A549 (cell line): ENCODE data around the gene COX19.

ENCODE experiments used
- BHLHE40 ChIP-seq: IDR thresholded peaks from 2 replicates; pipeline ENCODE4 v1.6.1; 2012; ENCODE audit warnings: low read depth, low read length, inconsistent platforms
- CEBPB ChIP-seq, 2 experiments: fragments of >200 bp in 1 of 2; sonication (Bioruptor Twin) in 1 of 2; formaldehyde crosslinking in 1 of 2; IDR thresholded peaks; 2 replicates each; pipeline ENCODE4 v1.6.1; 2012 to 2016
- CTCF ChIP-seq: fragments of >200 bp; sonication (Bioruptor Twin); formaldehyde crosslinking; IDR thresholded peaks from 3 replicates; pipeline ENCODE4 v1.5.1; 2016
- ELK1 ChIP-seq: fragments of 150-350 bp; IDR thresholded peaks from 2 replicates; pipeline ENCODE4 v1.6.1; 2014; ENCODE audit warnings: low read depth, mild to moderate bottlenecking, low read length
- EP300 ChIP-seq, 2 experiments: fragments of >200 bp; sonication (Bioruptor Twin); formaldehyde crosslinking; IDR thresholded peaks; 2 replicates in 1 of 2; 3 replicates in 1 of 2; pipeline ENCODE4 v1.6.1; 2016 to 2017
- HOXA7 ChIP-seq: fragments of 250-450 bp; sonication (Bioruptor Pico); IDR thresholded peaks from 2 replicates; pipeline ENCODE4 v1.5.0; 2020; ENCODE audit warnings: mild to moderate bottlenecking, moderate library complexity
- KDM1A ChIP-seq: fragments of 200-600 bp; sonication (generic); IDR thresholded peaks from 2 replicates; pipeline ENCODE4 v1.6.1; 2016; ENCODE audit warnings: low read depth, mild to moderate bottlenecking
- MAX ChIP-seq: IDR thresholded peaks from 2 replicates; pipeline ENCODE4 v1.6.1; 2012
- PHF8 ChIP-seq: fragments of 200-600 bp; sonication (generic); IDR thresholded peaks from 2 replicates; pipeline ENCODE4 v1.6.1; 2016; ENCODE audit warnings: low read depth, mild to moderate bottlenecking, antibody characterized with exemption, moderate library complexity, borderline replicate concordance
- POLR2A ChIP-seq: IDR thresholded peaks from 2 replicates; pipeline ENCODE4 v1.6.1; 2012; ENCODE audit warnings: mild to moderate bottlenecking, low read length
- RCOR1 ChIP-seq: fragments of 150-350 bp; IDR thresholded peaks from 2 replicates; pipeline ENCODE4 v1.6.1; 2014; ENCODE audit warnings: antibody characterized with exemption, low read length, low read depth
- RFX5 ChIP-seq: fragments of 450-650 bp; IDR thresholded peaks from 2 replicates; pipeline ENCODE4 v1.7.1; 2014; ENCODE audit warnings: antibody characterized with exemption, mild to moderate bottlenecking, moderate library complexity
- SMC3 ChIP-seq: fragments of >200 bp; sonication (Bioruptor Twin); formaldehyde crosslinking; IDR thresholded peaks from 3 replicates; pipeline ENCODE4 v1.6.1; 2018; ENCODE audit warnings: inconsistent platforms
- TF ChIP-seq, protein P1 (sequence below): IDR thresholded peaks from 2 replicates; pipeline ENCODE4 v1.6.1; 2012

DNA sequence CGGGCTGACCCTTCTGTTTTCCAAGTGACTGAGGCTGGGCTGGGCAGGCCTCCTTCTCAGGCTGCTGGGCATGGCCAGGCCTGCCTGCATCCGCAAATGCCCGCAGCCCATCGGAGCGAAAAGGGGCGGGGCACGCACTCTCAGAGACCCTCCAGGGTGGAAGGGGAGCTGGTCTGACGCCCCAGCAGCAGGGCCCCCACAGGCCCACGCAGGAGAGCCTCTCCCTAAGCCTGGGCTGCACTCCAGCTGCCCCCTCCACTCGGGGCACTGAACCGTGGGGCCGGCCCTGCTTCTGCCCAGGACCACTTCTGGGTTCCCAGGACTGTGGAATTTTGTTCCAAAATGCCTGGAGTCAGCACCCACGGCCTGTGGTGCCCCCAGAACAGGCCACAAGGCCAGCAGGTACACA lies 30.2 kb downstream of the COX19 start:
- TF ChIP-seq PHF8: no peak
- no peak for TF ChIP-seq CTCF
- no peak for TF ChIP-seq POLR2A
- no peak for TF ChIP-seq HOXA7 (CRISPR knock-in tag)
- no peak for TF ChIP-seq EP300 (IDR thresholded peaks at IDR 0.05)
- no peak for TF ChIP-seq SMC3
- no peak for TF ChIP-seq ELK1
- TF ChIP-seq KDM1A: no peak
- no peak for TF ChIP-seq RCOR1
- no peak for TF ChIP-seq CEBPB (IDR thresholded peaks at IDR 0.05)
- TF ChIP-seq MAX: no peak
- TF ChIP-seq BHLHE40: no peak
- TF ChIP-seq, protein P1, sequence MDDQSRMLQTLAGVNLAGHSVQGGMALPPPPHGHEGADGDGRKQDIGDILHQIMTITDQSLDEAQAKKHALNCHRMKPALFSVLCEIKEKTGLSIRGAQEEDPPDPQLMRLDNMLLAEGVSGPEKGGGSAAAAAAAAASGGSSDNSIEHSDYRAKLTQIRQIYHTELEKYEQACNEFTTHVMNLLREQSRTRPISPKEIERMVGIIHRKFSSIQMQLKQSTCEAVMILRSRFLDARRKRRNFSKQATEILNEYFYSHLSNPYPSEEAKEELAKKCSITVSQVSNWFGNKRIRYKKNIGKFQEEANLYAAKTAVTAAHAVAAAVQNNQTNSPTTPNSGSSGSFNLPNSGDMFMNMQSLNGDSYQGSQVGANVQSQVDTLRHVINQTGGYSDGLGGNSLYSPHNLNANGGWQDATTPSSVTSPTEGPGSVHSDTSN: no peak
- no peak for TF ChIP-seq RFX5
